ENCODE measurements around the gene TAF6L.

- TF ChIP-seq CTCF (IDR thresholded peaks at IDR 0.05) (no peak), POLR2A (IDR thresholded peaks at IDR 0.05) (no peak)
Observed at GRCh38 chr11:62774407-62774806, 3.2 kb downstream of the TAF6L start.

Measured in stomach (tissue), 4 donors.